ENCODE data around the gene PACRG.

GRCh38 chr6:163206196-163206595 is 478.4 kb downstream of the PACRG start:
- TF ChIP-seq, protein P1, sequence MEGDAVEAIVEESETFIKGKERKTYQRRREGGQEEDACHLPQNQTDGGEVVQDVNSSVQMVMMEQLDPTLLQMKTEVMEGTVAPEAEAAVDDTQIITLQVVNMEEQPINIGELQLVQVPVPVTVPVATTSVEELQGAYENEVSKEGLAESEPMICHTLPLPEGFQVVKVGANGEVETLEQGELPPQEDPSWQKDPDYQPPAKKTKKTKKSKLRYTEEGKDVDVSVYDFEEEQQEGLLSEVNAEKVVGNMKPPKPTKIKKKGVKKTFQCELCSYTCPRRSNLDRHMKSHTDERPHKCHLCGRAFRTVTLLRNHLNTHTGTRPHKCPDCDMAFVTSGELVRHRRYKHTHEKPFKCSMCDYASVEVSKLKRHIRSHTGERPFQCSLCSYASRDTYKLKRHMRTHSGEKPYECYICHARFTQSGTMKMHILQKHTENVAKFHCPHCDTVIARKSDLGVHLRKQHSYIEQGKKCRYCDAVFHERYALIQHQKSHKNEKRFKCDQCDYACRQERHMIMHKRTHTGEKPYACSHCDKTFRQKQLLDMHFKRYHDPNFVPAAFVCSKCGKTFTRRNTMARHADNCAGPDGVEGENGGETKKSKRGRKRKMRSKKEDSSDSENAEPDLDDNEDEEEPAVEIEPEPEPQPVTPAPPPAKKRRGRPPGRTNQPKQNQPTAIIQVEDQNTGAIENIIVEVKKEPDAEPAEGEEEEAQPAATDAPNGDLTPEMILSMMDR (conservative IDR thresholded peaks at IDR 0.05; ENCODE audit: low read depth, low read length) = no peak
- no peak for TF ChIP-seq USF2 (IDR thresholded peaks at IDR 0.05; ENCODE audit: low read depth, low read length)
- TF ChIP-seq POLR2A (IDR thresholded peaks at IDR 0.05; ENCODE audit: low read depth, low read length) = no peak
